Right atrium auricular region (tissue), 2 donors: ENCODE measurements around the gene LPP. TPM values are rescaled to one million over a fixed set of nuclear protein-coding genes. Genes with fewer than 3 reads are reported as not detected.
"Not testable (repeated sequence)": the region's sequence is repeated elsewhere in the genome, so short reads cannot be mapped to it uniquely, and the experiment has no call there.

ENCODE experiments used
- DNase-seq: peaks from one replicate; pipeline ENCODE4 v3.0.0-alpha.2; 2019; ENCODE audit warnings: low spot score
- H3K27ac ChIP-seq, 2 donors: fragments of 200-600 bp; sonication (generic); 1 replicate in 1 of 2; 2 replicates in 1 of 2; pipeline ENCODE4 v1.5.1; 2016 to 2019
- H3K27me3 ChIP-seq, 2 donors: fragments of 200-600 bp; sonication (generic); one replicate each; pipeline versions ENCODE4 v1.5.1 to v1.6.0; 2017 to 2019
- H3K36me3 ChIP-seq: fragments of 200-600 bp; sonication (generic); one replicate; pipeline ENCODE4 v1.5.1; 2016
- H3K4me1 ChIP-seq, 2 donors: fragments of 200-600 bp; sonication (generic); one replicate each; pipeline versions ENCODE4 v1.5.1 to v1.6.0; 2017 to 2019
- H3K4me3 ChIP-seq, 2 donors: fragments of 200-600 bp; sonication (generic); 1 replicate in 1 of 2; 2 replicates in 1 of 2; pipeline ENCODE4 v1.5.1; 2017 to 2019; ENCODE audit warnings: mild to moderate bottlenecking in 1 of 2, moderate library complexity in 1 of 2
- H3K9me3 ChIP-seq, 2 donors: fragments of 200-600 bp; sonication (generic); one replicate each; pipeline ENCODE4 v1.5.1; 2019
- total RNA-seq, 2 donors: library from RNA; depleted of rRNA; stranded (reverse); fragments of >200 nt; gene quantifications; one replicate each; pipeline ENCODE4 v1.1.0, GENCODE V29; 2016
- TF ChIP-seq, protein P1 (sequence below), 2 donors: fragments of 200-600 bp; sonication (generic); IDR thresholded peaks; one replicate each; pipeline ENCODE4 v1.5.1; 2019; ENCODE audit warnings: antibody characterized with exemption in 2 of 2

The LPP gene
- total RNA-seq, 2 donors from 2014 or later = 117 to 186 TPM

DNA sequence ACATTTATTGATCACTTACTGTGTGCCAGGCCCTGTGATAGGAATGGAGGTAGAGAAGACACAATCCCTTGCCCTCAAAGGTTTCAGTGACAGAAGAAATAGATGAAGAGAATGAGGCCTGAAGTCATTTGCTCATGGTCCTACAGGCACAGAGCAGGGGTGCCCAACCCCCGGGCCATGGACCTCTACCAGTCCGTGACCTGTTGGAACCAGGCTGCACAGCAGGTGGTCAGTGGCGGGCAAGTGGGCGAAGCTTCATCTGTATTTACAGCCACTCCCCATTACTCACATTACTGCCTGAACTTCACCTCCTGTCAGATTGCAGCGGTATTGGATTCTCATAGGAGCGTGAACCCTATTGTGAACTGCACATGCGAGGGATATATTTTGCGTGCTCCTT lies 480.3 kb downstream of the LPP start:
- TF ChIP-seq, protein P1, sequence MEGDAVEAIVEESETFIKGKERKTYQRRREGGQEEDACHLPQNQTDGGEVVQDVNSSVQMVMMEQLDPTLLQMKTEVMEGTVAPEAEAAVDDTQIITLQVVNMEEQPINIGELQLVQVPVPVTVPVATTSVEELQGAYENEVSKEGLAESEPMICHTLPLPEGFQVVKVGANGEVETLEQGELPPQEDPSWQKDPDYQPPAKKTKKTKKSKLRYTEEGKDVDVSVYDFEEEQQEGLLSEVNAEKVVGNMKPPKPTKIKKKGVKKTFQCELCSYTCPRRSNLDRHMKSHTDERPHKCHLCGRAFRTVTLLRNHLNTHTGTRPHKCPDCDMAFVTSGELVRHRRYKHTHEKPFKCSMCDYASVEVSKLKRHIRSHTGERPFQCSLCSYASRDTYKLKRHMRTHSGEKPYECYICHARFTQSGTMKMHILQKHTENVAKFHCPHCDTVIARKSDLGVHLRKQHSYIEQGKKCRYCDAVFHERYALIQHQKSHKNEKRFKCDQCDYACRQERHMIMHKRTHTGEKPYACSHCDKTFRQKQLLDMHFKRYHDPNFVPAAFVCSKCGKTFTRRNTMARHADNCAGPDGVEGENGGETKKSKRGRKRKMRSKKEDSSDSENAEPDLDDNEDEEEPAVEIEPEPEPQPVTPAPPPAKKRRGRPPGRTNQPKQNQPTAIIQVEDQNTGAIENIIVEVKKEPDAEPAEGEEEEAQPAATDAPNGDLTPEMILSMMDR (IDR thresholded peaks at IDR 0.05) = no peak
- Histone ChIP-seq H3K27ac (peak overlapping the region in 1 of 2 donors; percentile 66), H3K36me3 (no peaks in the 10 kb centered on the region), H3K4me3 (no peak overlapping the region), H3K4me1 (peaks cover 0 to 17% of the 10 kb centered on the region in 2 donors), H3K27me3 (no peaks in the 10 kb centered on the region), H3K9me3 (no peaks in the 10 kb centered on the region)
- DNase-seq = no peak

DNA sequence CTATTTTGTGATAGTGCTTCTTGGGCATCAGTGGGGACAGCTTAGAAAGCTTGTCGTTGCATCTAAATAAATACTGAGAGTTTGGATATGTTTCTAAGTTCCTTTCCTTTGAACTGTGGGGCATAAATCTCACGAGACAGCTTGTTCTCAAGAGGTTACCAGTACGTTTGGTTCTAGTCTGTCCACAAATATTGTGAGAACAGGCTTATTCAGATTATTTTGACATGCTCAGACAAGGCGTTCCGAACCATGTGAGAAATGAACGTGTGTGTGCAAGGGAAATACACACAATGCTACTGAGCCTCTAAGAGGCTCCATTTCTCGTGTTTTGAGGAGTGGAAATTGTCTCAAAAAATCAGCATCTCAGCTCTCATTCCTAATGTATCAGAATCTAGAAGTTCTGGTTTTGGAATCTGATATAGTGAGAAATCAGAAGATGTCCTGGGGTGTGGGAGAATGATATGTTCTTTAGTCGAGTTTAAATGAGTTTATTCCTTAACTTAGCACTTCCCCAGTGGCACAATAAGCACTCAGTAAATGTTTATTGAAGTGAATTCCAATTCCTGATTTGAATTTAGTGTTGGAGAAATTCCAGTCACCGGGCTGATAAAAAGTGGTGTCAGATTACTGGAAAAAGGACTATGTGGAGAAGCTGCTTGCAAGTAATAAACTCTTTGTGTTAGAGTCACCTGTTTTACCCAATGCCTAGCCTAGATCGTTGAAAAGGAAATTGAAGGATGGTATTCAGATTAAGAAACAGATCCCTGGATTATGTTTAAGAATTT lies 481.5 kb downstream of the LPP start:
- peaks cover 0 to 17% of the 10 kb centered on the region in 2 donors for H3K4me1 ChIP-seq
- H3K4me3 ChIP-seq = no peak overlapping the region
- TF ChIP-seq, protein P1 (IDR thresholded peaks at IDR 0.05) = no peak
- DNase-seq = no peak
- no peaks in the 10 kb centered on the region for H3K9me3 ChIP-seq
- H3K36me3 ChIP-seq = no peaks in the 10 kb centered on the region
- H3K27me3 ChIP-seq = no peaks in the 10 kb centered on the region
- H3K27ac ChIP-seq = peak overlapping the region; percentile 16 to 66

DNA sequence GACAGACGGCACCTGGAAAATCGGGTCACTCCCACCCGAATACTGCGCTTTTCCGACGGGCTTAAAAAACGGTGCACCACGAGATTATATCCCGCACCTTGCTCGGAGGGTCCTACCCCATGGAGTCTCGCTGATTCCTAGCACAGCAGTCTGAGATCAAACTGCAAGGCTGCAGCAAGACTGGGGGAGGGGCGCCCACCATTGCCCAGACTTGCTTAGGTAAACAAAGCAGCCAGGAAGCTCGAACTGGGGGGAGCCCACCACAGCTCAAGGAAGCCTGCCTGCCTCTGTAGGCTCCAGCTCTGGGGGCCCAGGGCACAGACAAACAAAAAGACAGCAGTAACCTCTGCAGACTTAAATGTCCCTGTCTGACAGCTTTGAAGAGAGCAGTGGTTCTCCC lies 482.3 kb downstream of the LPP start:
- not testable (repeated sequence) for DNase-seq, H3K4me3 ChIP-seq, H3K36me3 ChIP-seq, H3K27me3 ChIP-seq, H3K9me3 ChIP-seq
- Histone ChIP-seq H3K27ac (peak overlapping the region; percentile 16 to 66), H3K4me1 (peaks cover 0 to 22% of the 10 kb centered on the region in 2 donors)

DNA sequence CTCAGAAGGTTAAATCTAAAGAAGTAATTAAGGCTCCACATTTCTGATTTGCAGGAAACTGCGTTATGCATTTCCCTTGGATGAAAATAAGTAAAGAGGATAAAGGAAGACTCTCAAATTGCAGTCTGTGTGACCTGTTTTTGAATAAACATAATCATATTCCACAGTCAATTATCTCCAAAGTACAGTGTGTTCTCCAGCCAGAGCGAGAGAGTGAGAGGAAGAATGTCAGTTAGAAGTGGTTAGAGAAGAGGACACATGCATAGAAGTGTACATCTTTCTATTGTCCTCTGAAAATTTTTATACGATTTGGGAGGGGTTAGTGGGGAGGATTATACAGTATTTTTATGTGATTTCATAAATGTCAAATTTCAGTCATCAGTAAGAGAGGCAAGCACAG lies 487.1 kb downstream of the LPP start:
- no peak for DNase-seq
- Histone ChIP-seq H3K4me1 (peaks cover 0 to 20% of the 10 kb centered on the region in 2 donors), H3K36me3 (no peaks in the 10 kb centered on the region), H3K9me3 (no peaks in the 10 kb centered on the region), H3K27ac (peak overlapping the region; percentile 43 to 82), H3K4me3 (no peak overlapping the region), H3K27me3 (no peaks in the 10 kb centered on the region)
- TF ChIP-seq, protein P1 (IDR thresholded peaks at IDR 0.05) = no peak

DNA sequence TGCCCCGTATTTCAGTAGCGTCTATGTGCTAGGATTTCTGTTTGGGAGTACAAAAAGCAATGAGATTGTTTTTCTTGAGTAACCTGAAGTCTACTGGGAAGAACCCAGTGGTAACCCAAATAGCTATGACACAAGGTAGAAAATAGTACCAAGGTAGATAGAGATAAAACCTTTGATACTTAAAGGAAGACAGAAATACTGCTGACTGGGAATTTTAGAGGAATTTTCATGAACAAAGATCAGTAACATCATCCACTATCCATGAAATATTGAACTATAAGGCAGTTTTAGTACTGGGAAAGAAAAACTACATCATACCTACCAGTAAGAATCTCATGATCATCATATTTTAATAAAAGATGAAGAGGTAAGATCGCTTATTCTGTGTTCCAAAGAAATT lies 489.8 kb downstream of the LPP start:
- no peak for DNase-seq
- H3K4me1 ChIP-seq = peaks cover 0 to 41% of the 10 kb centered on the region in 2 donors
- no peak overlapping the region for H3K27ac ChIP-seq
- H3K27me3 ChIP-seq = no peaks in the 10 kb centered on the region
- H3K36me3 ChIP-seq = no peaks in the 10 kb centered on the region
- TF ChIP-seq, protein P1 (IDR thresholded peaks at IDR 0.05) = no peak
- H3K9me3 ChIP-seq = no peaks in the 10 kb centered on the region
- no peak overlapping the region for H3K4me3 ChIP-seq

DNA sequence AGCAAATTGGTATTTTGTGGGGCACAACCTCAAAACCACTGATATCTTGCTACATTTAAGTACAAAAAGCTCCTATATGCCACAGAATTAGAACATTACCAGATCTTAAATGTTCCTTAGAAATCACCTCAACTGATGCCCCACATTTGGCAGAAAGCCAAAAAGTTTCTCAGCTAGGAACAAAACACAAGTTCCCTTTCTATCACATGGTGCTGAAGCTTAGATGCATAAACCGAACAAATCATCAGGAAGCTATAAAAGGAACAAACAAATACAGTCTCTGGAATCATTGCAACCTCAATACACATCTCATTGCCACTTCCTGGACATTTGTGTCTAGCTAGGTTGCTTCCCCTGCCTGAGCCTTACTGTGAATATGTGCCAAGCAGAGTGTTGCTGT lies 492.6 kb downstream of the LPP start:
- H3K9me3 ChIP-seq = no peaks in the 10 kb centered on the region
- TF ChIP-seq, protein P1 (IDR thresholded peaks at IDR 0.05) = no peak
- H3K27me3 ChIP-seq = no peaks in the 10 kb centered on the region
- no peak for DNase-seq
- peaks cover 0 to 43% of the 10 kb centered on the region in 2 donors for H3K4me1 ChIP-seq
- no peak overlapping the region for H3K4me3 ChIP-seq
- no peaks in the 10 kb centered on the region for H3K36me3 ChIP-seq
- H3K27ac ChIP-seq = peak overlapping the region in 1 of 2 donors; percentile 22
